Measurements from ENCODE around the gene PIN4. TPM values are rescaled to one million over a fixed set of nuclear protein-coding genes. Genes with fewer than 3 reads are reported as not detected.

The PIN4 gene
- total and polyA plus RNA-seq, 2 of the 8 experiments (the other 6 are each of a cell fraction or from before 2014, with no cell fraction given) = 4.8 to 9.4 TPM

GRCh38 chrX:72132456-72132855 lies 49.1 kb upstream of the PIN4 start:
- FAIRE-seq (no peak), DNase-seq (ENCODE audit: low read depth in 1 of 2, low spot score in 2 of 2) (no peak)
- no peak overlapping the region for H2BK12ac ChIP-seq (ENCODE audit: low read depth, low read length)
- no peak overlapping the region for H3K56ac ChIP-seq (replicated peaks; ENCODE audit: insufficient read length, low read depth, low read length)
- no peak overlapping the region for H4K91ac ChIP-seq (replicated peaks; ENCODE audit: insufficient read length, low read length)
- no peak overlapping the region for H2BK20ac ChIP-seq (ENCODE audit: low read length)
- TF ChIP-seq POLR2A (IDR thresholded peaks at IDR 0.05; ENCODE audit: control extremely low read depth in 1 of 2, low read depth in 2 of 2, low read length in 2 of 2) = no peak
- TF ChIP-seq RXRA (IDR thresholded peaks at IDR 0.05; ENCODE audit: insufficient read depth, low read depth, low read length) = no peak
- no peaks in the 10 kb centered on the region for H3K79me2 ChIP-seq (ENCODE audit: control insufficient read depth in 1 of 2, insufficient read depth in 2 of 2, low read length in 2 of 2)
- H2BK5ac ChIP-seq (ENCODE audit: low read depth, low read length) = no peak overlapping the region
- no peak overlapping the region for H3K4ac ChIP-seq (replicated peaks; ENCODE audit: insufficient read length, low read depth, low read length)
- H3K14ac ChIP-seq (ENCODE audit: insufficient read length) = no peak overlapping the region
- 90% methylated on average over 2 of the region's 3 CpGs; no CpG with 5 or more reads in 1 of the 2 experiments for WGBS, 2 experiments (ENCODE audit: extremely low coverage in 1 of 2, insufficient coverage in 1 of 2, insufficient read length in 1 of 2, insufficient replicate concordance in 2 of 2, low coverage in 1 of 2, low lambda C conversion rate in 2 of 2, missing lambda C conversion rate in 1 of 2)
- peaks cover 5% of the 10 kb centered on the region; the same call in 1 of the 2 replicates for H3K23me2 ChIP-seq (ENCODE audit: low read depth, low read length)
- H4K8ac ChIP-seq (ENCODE audit: extremely low read depth, insufficient read depth, low read length) = no peak overlapping the region; the same call in 1 of the 2 replicates
- no peaks in the 10 kb centered on the region for H3K79me1 ChIP-seq (ENCODE audit: low read depth, low read length)
- no peak overlapping the region for H2AFZ ChIP-seq (ENCODE audit: low read length)
- H3K36me3 ChIP-seq (ENCODE audit: control insufficient read depth in 2 of 4, insufficient read depth in 4 of 4, low read length in 3 of 4) = no peaks in the 10 kb centered on the region
- H2AK5ac ChIP-seq (ENCODE audit: low read depth, low read length) = no peak overlapping the region
- ChIA-PET CTCF (ENCODE audit: partially characterized antibody) (interaction anchor here (1.2 to 3.2 kb wide), 5 partner anchors 31 to 134 kb away, joined by 4 to 13 read pairs (median 5); no protein-coding TSS in a partner anchor), POLR2A (ENCODE audit: partially characterized antibody) (no interaction called here)
- H3K23ac ChIP-seq (ENCODE audit: insufficient read length) = no peak overlapping the region
- H3K9ac ChIP-seq (replicated peaks in 1 of 4; ENCODE audit: extremely low read depth in 1 of 4, low read depth in 3 of 4, low read length in 3 of 4) = no peak overlapping the region
- H3K9me3 ChIP-seq (ENCODE audit: insufficient read depth in 2 of 2, low read depth in 1 of 2, low read length in 1 of 2) = peaks cover 0 to 4% of the 10 kb centered on the region in 2 experiments; a peak in 1 of 4 replicates
- peaks cover 3 to 9% of the 10 kb centered on the region in 2 experiments for H4K20me1 ChIP-seq (replicated peaks in 1 of 2; ENCODE audit: control insufficient read depth in 1 of 2, insufficient read depth in 2 of 2, low read length in 2 of 2)
- H2BK15ac ChIP-seq (ENCODE audit: low read length) = no peak overlapping the region
- H2BK120ac ChIP-seq (replicated peaks; ENCODE audit: low read depth, low read length) = no peak overlapping the region
- H3K27ac ChIP-seq (ENCODE audit: low read depth, low read length) = no peak overlapping the region
- no peak overlapping the region for H4K5ac ChIP-seq (ENCODE audit: insufficient read length, low read depth, low read length)
- H3K4me1 ChIP-seq (replicated peaks in 1 of 4; ENCODE audit: control insufficient read depth in 3 of 4, insufficient read depth in 4 of 4, low read length in 3 of 4) = peaks cover 0 to 4% (median 1%) of the 10 kb centered on the region in 4 experiments; a peak in 4 of 7 replicates
- H3K18ac ChIP-seq (ENCODE audit: extremely low read depth, low read length) = no peak overlapping the region
- peaks cover 12 to 40% (median 34%) of the 10 kb centered on the region in 4 experiments for H3K27me3 ChIP-seq (replicated peaks in 1 of 4; ENCODE audit: control insufficient read depth in 3 of 4, extremely low read depth in 1 of 4, insufficient read depth in 3 of 4, low read length in 3 of 4)
- H3K4me2 ChIP-seq (ENCODE audit: insufficient read depth in 1 of 2, low read depth in 2 of 2, low read length in 2 of 2) = peak overlapping the region; percentile 83 to 86; a peak in 3 of 4 replicates
- H3K4me3 ChIP-seq (ENCODE audit: extremely low read depth in 1 of 4, insufficient read depth in 2 of 4, low read depth in 3 of 4, low read length in 4 of 4) = peak overlapping the region in 3 of 4 experiments; percentile 30 to 60 (median 30); a peak in 4 of 8 replicates

Data from H1 (cell line).